Thyroid gland (tissue), 4 donors: Measurements from ENCODE around the gene KRTAP1-1.

Experiments used
- CTCF ChIP-seq, 6 experiments: fragments of 200-600 bp in 3 of 6; fragments of 450-650 bp in 3 of 6; sonication (generic) in 3 of 6; IDR thresholded peaks; one replicate each; pipeline ENCODE4 v1.5.1; 2016 to 2019; ENCODE audit warnings: antibody characterized with exemption in 6 of 6, mild to moderate bottlenecking in 2 of 6, inconsistent platforms in 1 of 6, moderate library complexity in 1 of 6
- POLR2A ChIP-seq, 2 donors: fragments of 450-650 bp; IDR thresholded peaks; one replicate each; pipeline ENCODE4 v1.6.1; 2017; ENCODE audit warnings: antibody characterized with exemption in 2 of 2, mild to moderate bottlenecking in 2 of 2, moderate library complexity in 1 of 2

GRCh38 chr17:41067281-41067680, 26.0 kb upstream of the KRTAP1-1 start:
- TF ChIP-seq CTCF (IDR thresholded peaks at IDR 0.05) (no peak), POLR2A (IDR thresholded peaks at IDR 0.05) (no peak)
